K562 (cell line): Measurements from ENCODE around the gene CUEDC2. TPM values are rescaled to one million over a fixed set of nuclear protein-coding genes. Genes with fewer than 3 reads are reported as not detected.

Experiments used
- CTBP1 ChIP-seq: fragments of 450-650 bp; IDR thresholded peaks from 2 replicates; pipeline ENCODE4 v1.6.1; 2016; ENCODE audit warnings: borderline replicate concordance
- ERF ChIP-seq: fragments of 450-650 bp; formaldehyde crosslinking; IDR thresholded peaks from 2 replicates; pipeline ENCODE4 v1.4.0; 2020; ENCODE audit warnings: mild to moderate bottlenecking, mixed read lengths
- KAT7 ChIP-seq: sonication (generic); formaldehyde crosslinking; IDR thresholded peaks from 2 replicates; pipeline ENCODE4 v1.8.0; 2022; ENCODE audit warnings: missing genetic modification reagents, mild to moderate bottlenecking, borderline replicate concordance
- NFE2 ChIP-seq: IDR thresholded peaks from 2 replicates; pipeline ENCODE4 v1.6.1; 2014; ENCODE audit warnings: antibody characterized with exemption, low read depth
- NRF1 ChIP-seq, 2 experiments: fragments of 450-650 bp; IDR thresholded peaks in 1 of 2; conservative IDR thresholded peaks in 1 of 2; 2 replicates each; pipeline ENCODE4 v1.6.1; 2014; ENCODE audit warnings: mild to moderate bottlenecking in 2 of 2
- RAD21 ChIP-seq, 2 experiments: fragments of 250-450 bp in 1 of 2; fragments of 450-650 bp in 1 of 2; sonication (Bioruptor Pico) in 1 of 2; formaldehyde crosslinking in 1 of 2; IDR thresholded peaks in 1 of 2; conservative IDR thresholded peaks in 1 of 2; 2 replicates each; pipeline versions ENCODE4 v1.4.0 to v1.8.0; 2020 to 2022; ENCODE audit warnings: mild to moderate bottlenecking in 2 of 2, moderate library complexity in 1 of 2
- RBFOX2 ChIP-seq: fragments of 200-400 bp; formaldehyde crosslinking; IDR thresholded peaks from 2 replicates; pipeline ENCODE4 v1.6.1; 2017; ENCODE audit warnings: low read depth, mild to moderate bottlenecking, low read length, moderate library complexity
- SIN3B ChIP-seq: fragments of 450-650 bp; IDR thresholded peaks from 2 replicates; pipeline ENCODE4 v1.6.1; 2017; ENCODE audit warnings: low read depth, mild to moderate bottlenecking, moderate library complexity
- SMAD4 ChIP-seq: fragments of 250-450 bp; sonication (Bioruptor Pico); conservative IDR thresholded peaks from 2 replicates; pipeline ENCODE4 v1.8.0; 2021; ENCODE audit warnings: inconsistent platforms, mild to moderate bottlenecking, moderate library complexity
- TAF1 ChIP-seq: IDR thresholded peaks from 2 replicates; pipeline ENCODE4 v1.6.1; 2011; ENCODE audit warnings: mild to moderate bottlenecking, low read length, moderate library complexity; ENCODE audit not compliant: insufficient read depth, control insufficient read depth, severe bottlenecking; ENCODE audit errors: extremely low read depth
- YY1 ChIP-seq, 3 experiments: IDR thresholded peaks; 2 replicates each; pipeline ENCODE4 v1.6.1; 2011; ENCODE audit warnings: low read length in 2 of 3, mild to moderate bottlenecking in 2 of 3, moderate library complexity in 2 of 3, borderline replicate concordance in 1 of 3, control low read depth in 1 of 3, low read depth in 1 of 3; ENCODE audit not compliant: insufficient read depth in 3 of 3, insufficient replicate concordance in 2 of 3, control insufficient read depth in 1 of 3, insufficient read length in 1 of 3; ENCODE audit errors: extremely low read depth in 1 of 3
- ZBTB7A ChIP-seq: IDR thresholded peaks from 2 replicates; pipeline ENCODE4 v1.6.1; 2011; ENCODE audit warnings: low read depth, mild to moderate bottlenecking, low read length, moderate library complexity, borderline replicate concordance; ENCODE audit not compliant: control insufficient read depth
- ZNF77 ChIP-seq: fragments of 250-450 bp; sonication (Bioruptor Pico); IDR thresholded peaks from 2 replicates; pipeline ENCODE4 v1.5.0; 2020
- polyA plus RNA-seq, 8 experiments: library from polyadenylated mRNA; depleted of rRNA in 4 of 8; stranded (reverse) in 5 of 8; unstranded in 3 of 8; fragments of >200 nt; fragmentation: Nextera tagmentation in 2 of 8; fragmentation: Illumina TruSeq in 1 of 8; extraction: Ambion mirVana in 2 of 8; extraction: Trizol in 1 of 8; gene quantifications; 2 replicates each; pipeline versions ENCODE4 v1.2.1 to v1.2.3, GENCODE V29; 2011 to 2014; ENCODE audit warnings: inconsistent platforms in 1 of 8, missing spikeins in 1 of 8
- total RNA-seq, 7 experiments: library from RNA; depleted of rRNA in 6 of 7; stranded (reverse); fragments of >200 nt in 6 of 7; fragmentation: Illumina TruSeq in 2 of 7; extraction: Trizol in 2 of 7; gene quantifications; 2 replicates each; pipeline versions ENCODE4 v1.2.1 to v1.2.3, GENCODE V29; 2011 to 2021; ENCODE audit warnings: low replicate concordance in 1 of 7
- TF ChIP-seq, protein P1 (sequence below): fragments of 250-450 bp; sonication (Bioruptor Pico); IDR thresholded peaks from 2 replicates; pipeline ENCODE4 v1.5.0; 2021; ENCODE audit warnings: mild to moderate bottlenecking, moderate library complexity
- TF ChIP-seq, protein P2 (sequence below): sonication (generic); formaldehyde crosslinking; IDR thresholded peaks from 2 replicates; pipeline ENCODE4 v1.8.1; 2023; ENCODE audit warnings: mild to moderate bottlenecking, missing genetic modification reagents
- TF ChIP-seq, protein P3 (sequence below), 2 experiments: IDR thresholded peaks; 2 replicates each; pipeline ENCODE4 v1.6.1; 2011; ENCODE audit warnings: borderline replicate concordance in 1 of 2, control low read depth in 1 of 2, low read depth in 1 of 2, low read length in 1 of 2, mild to moderate bottlenecking in 1 of 2, mixed read lengths in 1 of 2, moderate library complexity in 1 of 2; ENCODE audit not compliant: insufficient read depth in 1 of 2, insufficient read length in 1 of 2, poor library complexity in 1 of 2, severe bottlenecking in 1 of 2; ENCODE audit errors: extremely low read depth in 1 of 2

The CUEDC2 gene
- total and polyA plus RNA-seq, 9 of the 15 experiments (the other 6 are each of a cell fraction or from before 2014, with no cell fraction given): 8.5 to 48.9 (median 27.4) TPM

DNA sequence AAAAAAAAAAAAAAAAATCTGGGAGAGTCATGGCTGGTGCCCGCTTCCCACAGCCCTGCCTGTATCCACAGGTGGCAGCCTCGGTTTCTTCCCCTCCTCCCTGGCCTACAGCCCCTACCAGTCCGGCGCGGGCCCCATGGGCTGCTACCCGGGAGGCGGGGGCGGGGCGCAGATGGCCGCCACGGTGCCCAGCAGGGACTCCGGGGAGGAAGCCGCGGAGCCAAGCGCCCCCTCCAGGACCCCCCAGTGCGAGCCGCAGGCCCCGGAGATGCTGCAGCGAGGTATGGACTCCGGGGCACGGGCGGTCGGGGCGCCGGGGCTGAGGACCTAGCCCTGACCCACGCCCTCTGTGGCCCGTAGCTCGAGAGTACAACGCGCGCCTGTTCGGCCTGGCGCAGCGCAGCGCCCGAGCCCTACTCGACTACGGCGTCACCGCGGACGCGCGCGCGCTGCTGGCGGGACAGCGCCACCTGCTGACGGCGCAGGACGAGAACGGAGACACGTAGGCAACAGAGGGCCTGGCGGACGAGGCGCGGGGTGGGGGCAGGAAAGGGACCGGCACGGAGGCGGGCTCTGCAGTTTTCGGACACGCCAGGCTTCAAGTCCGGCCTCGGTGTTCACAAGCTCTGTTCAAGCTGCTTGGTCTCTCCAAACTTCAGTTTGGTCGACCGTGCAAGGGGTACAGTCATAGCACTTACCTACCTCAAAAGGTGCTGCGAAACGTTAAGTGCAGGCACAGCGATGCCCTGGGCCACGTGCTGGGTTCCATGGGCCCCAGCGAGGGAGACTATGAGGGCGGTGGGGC is 33.0 kb downstream of the CUEDC2 start (continued):
- TF ChIP-seq, protein P1, sequence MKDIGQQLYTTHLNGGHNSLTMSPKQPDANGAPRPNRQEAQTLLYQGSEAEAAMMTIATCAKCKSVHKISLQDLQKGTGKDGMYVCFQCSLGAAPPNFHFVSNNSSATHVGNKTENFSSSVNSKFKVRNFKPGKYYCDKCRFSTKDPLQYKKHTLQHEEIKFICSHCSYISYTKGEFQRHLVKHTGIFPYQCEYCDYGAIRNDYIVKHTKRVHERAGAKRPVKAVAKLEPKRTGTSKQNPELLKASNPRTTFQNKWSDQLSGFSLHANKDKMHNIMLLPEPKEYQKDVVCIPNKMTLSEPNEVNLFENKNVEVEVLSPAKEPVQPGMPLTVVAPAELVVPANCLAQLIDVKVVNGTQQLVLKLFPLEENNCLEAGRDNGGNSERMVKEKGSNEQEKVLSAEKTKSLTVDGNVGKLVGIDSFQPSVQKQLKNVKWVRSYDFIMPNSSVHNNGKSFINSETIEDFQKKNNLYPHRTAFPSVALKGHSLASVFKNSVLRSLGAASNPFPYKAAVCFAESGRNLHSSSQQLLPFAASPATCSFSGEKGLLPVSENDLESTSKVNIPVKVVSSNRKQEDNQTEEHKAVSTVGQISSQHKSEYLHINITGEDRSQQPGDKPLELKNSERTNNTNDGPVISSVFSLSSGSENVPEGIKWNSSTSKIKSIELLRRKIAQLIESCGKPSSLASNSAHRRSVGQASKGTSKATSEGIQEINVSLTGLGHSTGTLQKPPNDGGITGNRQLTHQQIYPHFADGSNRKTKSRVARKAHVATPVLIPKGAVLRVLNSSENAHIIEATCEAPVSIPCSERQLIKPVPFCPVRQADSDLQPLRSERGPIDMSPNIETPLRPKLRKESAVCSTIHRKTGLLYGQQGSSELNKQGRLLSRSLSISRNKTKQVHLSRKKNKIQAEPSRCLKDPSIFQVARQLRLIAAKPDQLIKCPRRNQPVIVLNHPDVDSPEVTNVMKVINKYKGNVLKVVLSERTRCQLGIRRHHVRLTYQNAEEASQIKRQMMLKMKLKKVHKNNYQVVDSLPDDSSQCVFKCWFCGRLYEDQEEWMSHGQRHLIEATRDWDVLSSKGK (CRISPR knock-in tag): no peak
- peak; percentile 52; the same call in 1 of the 2 replicates for TF ChIP-seq ZBTB7A
- peak; percentile 24 for TF ChIP-seq TAF1
- no peak for TF ChIP-seq ZNF77
- TF ChIP-seq, protein P2, sequence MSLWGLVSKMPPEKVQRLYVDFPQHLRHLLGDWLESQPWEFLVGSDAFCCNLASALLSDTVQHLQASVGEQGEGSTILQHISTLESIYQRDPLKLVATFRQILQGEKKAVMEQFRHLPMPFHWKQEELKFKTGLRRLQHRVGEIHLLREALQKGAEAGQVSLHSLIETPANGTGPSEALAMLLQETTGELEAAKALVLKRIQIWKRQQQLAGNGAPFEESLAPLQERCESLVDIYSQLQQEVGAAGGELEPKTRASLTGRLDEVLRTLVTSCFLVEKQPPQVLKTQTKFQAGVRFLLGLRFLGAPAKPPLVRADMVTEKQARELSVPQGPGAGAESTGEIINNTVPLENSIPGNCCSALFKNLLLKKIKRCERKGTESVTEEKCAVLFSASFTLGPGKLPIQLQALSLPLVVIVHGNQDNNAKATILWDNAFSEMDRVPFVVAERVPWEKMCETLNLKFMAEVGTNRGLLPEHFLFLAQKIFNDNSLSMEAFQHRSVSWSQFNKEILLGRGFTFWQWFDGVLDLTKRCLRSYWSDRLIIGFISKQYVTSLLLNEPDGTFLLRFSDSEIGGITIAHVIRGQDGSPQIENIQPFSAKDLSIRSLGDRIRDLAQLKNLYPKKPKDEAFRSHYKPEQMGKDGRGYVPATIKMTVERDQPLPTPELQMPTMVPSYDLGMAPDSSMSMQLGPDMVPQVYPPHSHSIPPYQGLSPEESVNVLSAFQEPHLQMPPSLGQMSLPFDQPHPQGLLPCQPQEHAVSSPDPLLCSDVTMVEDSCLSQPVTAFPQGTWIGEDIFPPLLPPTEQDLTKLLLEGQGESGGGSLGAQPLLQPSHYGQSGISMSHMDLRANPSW: no peak
- peak; percentile 44; the same call in 1 of the 2 replicates for TF ChIP-seq KAT7 (CRISPR knock-in tag)
- TF ChIP-seq NRF1 (conservative IDR thresholded peaks at IDR 0.05 in 1 of 2, IDR thresholded peaks at IDR 0.05 in 1 of 2): peak; percentile 81 to 83
- peak; percentile 77 for TF ChIP-seq RBFOX2
- peak; percentile 32; the same call in 1 of the 2 replicates for TF ChIP-seq SIN3B
- peak; percentile 95 for TF ChIP-seq CTBP1
- TF ChIP-seq, protein P3, sequence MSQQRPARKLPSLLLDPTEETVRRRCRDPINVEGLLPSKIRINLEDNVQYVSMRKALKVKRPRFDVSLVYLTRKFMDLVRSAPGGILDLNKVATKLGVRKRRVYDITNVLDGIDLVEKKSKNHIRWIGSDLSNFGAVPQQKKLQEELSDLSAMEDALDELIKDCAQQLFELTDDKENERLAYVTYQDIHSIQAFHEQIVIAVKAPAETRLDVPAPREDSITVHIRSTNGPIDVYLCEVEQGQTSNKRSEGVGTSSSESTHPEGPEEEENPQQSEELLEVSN (IDR thresholded peaks at IDR 0.05; ENCODE audit: borderline replicate concordance in 1 of 2, extremely low read depth in 1 of 2, insufficient read depth in 1 of 2, insufficient read length in 1 of 2, low read depth in 1 of 2, low read length in 1 of 2, poor library complexity in 1 of 2, severe bottlenecking in 1 of 2): peak; percentile 57 to 71
- peak; percentile 55 for TF ChIP-seq SMAD4 (CRISPR knock-in tag)
- TF ChIP-seq ERF (CRISPR knock-in tag): 0 out of 2 replicates have a peak, but pooled peaks have one; percentile 64
- TF ChIP-seq YY1 (IDR thresholded peaks at IDR 0.05; ENCODE audit: borderline replicate concordance in 1 of 3, control insufficient read depth in 1 of 3, extremely low read depth in 1 of 3, insufficient read depth in 3 of 3, insufficient read length in 1 of 3, insufficient replicate concordance in 2 of 3, low read depth in 1 of 3, low read length in 2 of 3): peak in 2 of 3 experiments; percentile 55 to 66
- TF ChIP-seq RAD21 (CRISPR knock-in tag; conservative IDR thresholded peaks at IDR 0.05 in 1 of 2, IDR thresholded peaks at IDR 0.05 in 1 of 2): peak; percentile 62 to 74
- TF ChIP-seq NFE2: 0 out of 2 replicates have a peak, but pooled peaks have one; percentile 12
